Measurements from ENCODE around the gene SMAD9. TPM values are rescaled to one million over a fixed set of nuclear protein-coding genes. Genes with fewer than 3 reads are reported as not detected.

Gene SMAD9
- total and polyA plus RNA-seq, 2 of the 8 experiments (the other 6 are each of a cell fraction or from before 2014, with no cell fraction given), result 0.45 to 1.0 TPM

GRCh38 chr13:36884235-36884634 lies 35.8 kb downstream of the SMAD9 start:
- no peaks in the 10 kb centered on the region for H3K79me2 ChIP-seq (ENCODE audit: control insufficient read depth in 1 of 2, insufficient read depth in 2 of 2, low read length in 2 of 2)
- H3K4me2 ChIP-seq (ENCODE audit: insufficient read depth in 1 of 2, low read depth in 2 of 2, low read length in 2 of 2), result no peak overlapping the region
- no peak overlapping the region for H2BK12ac ChIP-seq (ENCODE audit: low read depth, low read length)
- H4K91ac ChIP-seq (replicated peaks; ENCODE audit: insufficient read length, low read length), result no peak overlapping the region
- FAIRE-seq, result no peak
- no peak for DNase-seq (ENCODE audit: low read depth in 1 of 2, low spot score in 2 of 2)
- H2BK15ac ChIP-seq (ENCODE audit: low read length), result no peak overlapping the region
- CTCF ChIA-PET (ENCODE audit: partially characterized antibody), result interaction anchor here (0.7 kb wide), 1 partner anchor 148 kb away, joined by 3 read pairs; no protein-coding TSS in a partner anchor
- H3K27me3 ChIP-seq (replicated peaks in 1 of 4; ENCODE audit: control insufficient read depth in 3 of 4, extremely low read depth in 1 of 4, insufficient read depth in 3 of 4, low read length in 3 of 4), result no peaks in the 10 kb centered on the region; a peak in 1 of 7 replicates
- no peak overlapping the region for H3K23ac ChIP-seq (ENCODE audit: insufficient read length)
- H3K14ac ChIP-seq (ENCODE audit: insufficient read length), result no peak overlapping the region
- no peak overlapping the region for H3K4me3 ChIP-seq (ENCODE audit: extremely low read depth in 1 of 4, insufficient read depth in 2 of 4, low read depth in 3 of 4, low read length in 4 of 4)
- H2BK5ac ChIP-seq (ENCODE audit: low read depth, low read length), result no peak overlapping the region
- H2BK120ac ChIP-seq (replicated peaks; ENCODE audit: low read depth, low read length), result no peak overlapping the region
- H3K4me1 ChIP-seq (replicated peaks in 1 of 4; ENCODE audit: control insufficient read depth in 3 of 4, insufficient read depth in 4 of 4, low read length in 3 of 4), result peaks cover 3 to 10% (median 6%) of the 10 kb centered on the region in 4 experiments
- no peaks in the 10 kb centered on the region for H3K79me1 ChIP-seq (ENCODE audit: low read depth, low read length)
- H3K56ac ChIP-seq (replicated peaks; ENCODE audit: insufficient read length, low read depth, low read length), result no peak overlapping the region
- H3K36me3 ChIP-seq (ENCODE audit: control insufficient read depth in 2 of 4, insufficient read depth in 4 of 4, low read length in 3 of 4), result no peaks in the 10 kb centered on the region
- no peak overlapping the region for H4K5ac ChIP-seq (ENCODE audit: insufficient read length, low read depth, low read length)
- H3K9ac ChIP-seq (replicated peaks in 1 of 4; ENCODE audit: extremely low read depth in 1 of 4, low read depth in 3 of 4, low read length in 3 of 4), result no peak overlapping the region
- no peak overlapping the region for H4K8ac ChIP-seq (ENCODE audit: extremely low read depth, insufficient read depth, low read length)
- H3K18ac ChIP-seq (ENCODE audit: extremely low read depth, low read length), result no peak overlapping the region
- no peak overlapping the region for H3K27ac ChIP-seq (ENCODE audit: low read depth, low read length)
- POLR2A ChIA-PET (ENCODE audit: partially characterized antibody), result no interaction called here
- 88% methylated on average over 6 of the region's 6 CpGs; no CpG with 5 or more reads in 1 of the 2 experiments for WGBS, 2 experiments (ENCODE audit: extremely low coverage in 1 of 2, insufficient coverage in 1 of 2, insufficient read length in 1 of 2, insufficient replicate concordance in 2 of 2, low coverage in 1 of 2, low lambda C conversion rate in 2 of 2, missing lambda C conversion rate in 1 of 2)
- no peak overlapping the region for H2AFZ ChIP-seq (ENCODE audit: low read length)
- H3K4ac ChIP-seq (replicated peaks; ENCODE audit: insufficient read length, low read depth, low read length), result no peak overlapping the region
- no peak overlapping the region for H2BK20ac ChIP-seq (ENCODE audit: low read length)
- peaks cover 2% of the 10 kb centered on the region; the same call in 1 of the 2 replicates for H3K23me2 ChIP-seq (ENCODE audit: low read depth, low read length)
- no peaks in the 10 kb centered on the region for H3K9me3 ChIP-seq (ENCODE audit: insufficient read depth in 2 of 2, low read depth in 1 of 2, low read length in 1 of 2)
- H4K20me1 ChIP-seq (replicated peaks in 1 of 2; ENCODE audit: control insufficient read depth in 1 of 2, insufficient read depth in 2 of 2, low read length in 2 of 2), result no peaks in the 10 kb centered on the region
- no peak overlapping the region for H2AK5ac ChIP-seq (ENCODE audit: low read depth, low read length)
- TF ChIP-seq EZH2 (IDR thresholded peaks at IDR 0.05; ENCODE audit: low read depth, low read length, severe bottlenecking) (no peak), TCF12 (IDR thresholded peaks at IDR 0.05; ENCODE audit: low read depth, low read length) (no peak), ZNF274 (IDR thresholded peaks at IDR 0.05; ENCODE audit: borderline replicate concordance, extremely low read depth, low read length) (no peak), TBP (IDR thresholded peaks at IDR 0.05; ENCODE audit: low read depth, low read length) (no peak), POLR2A (IDR thresholded peaks at IDR 0.05; ENCODE audit: control extremely low read depth in 1 of 2, low read depth in 2 of 2, low read length in 2 of 2) (no peak), E2F6 (IDR thresholded peaks at IDR 0.05) (no peak), EP300 (IDR thresholded peaks at IDR 0.05; ENCODE audit: borderline replicate concordance in 1 of 2, low read depth in 2 of 2, low read length in 2 of 2) (no peak)
